ENCODE data around the gene KIF2A. TPM values are rescaled to one million over a fixed set of nuclear protein-coding genes. Genes with fewer than 3 reads are reported as not detected.

KIF2A gene
- polyA plus RNA-seq, 1 donor (not counting 4 experiments of a cell fraction or from before 2014, with no cell fraction given) = 34.8 TPM

- no peak for TF ChIP-seq EZH2 (IDR thresholded peaks at IDR 0.05; ENCODE audit: low read length)
- TF ChIP-seq, protein P1, sequence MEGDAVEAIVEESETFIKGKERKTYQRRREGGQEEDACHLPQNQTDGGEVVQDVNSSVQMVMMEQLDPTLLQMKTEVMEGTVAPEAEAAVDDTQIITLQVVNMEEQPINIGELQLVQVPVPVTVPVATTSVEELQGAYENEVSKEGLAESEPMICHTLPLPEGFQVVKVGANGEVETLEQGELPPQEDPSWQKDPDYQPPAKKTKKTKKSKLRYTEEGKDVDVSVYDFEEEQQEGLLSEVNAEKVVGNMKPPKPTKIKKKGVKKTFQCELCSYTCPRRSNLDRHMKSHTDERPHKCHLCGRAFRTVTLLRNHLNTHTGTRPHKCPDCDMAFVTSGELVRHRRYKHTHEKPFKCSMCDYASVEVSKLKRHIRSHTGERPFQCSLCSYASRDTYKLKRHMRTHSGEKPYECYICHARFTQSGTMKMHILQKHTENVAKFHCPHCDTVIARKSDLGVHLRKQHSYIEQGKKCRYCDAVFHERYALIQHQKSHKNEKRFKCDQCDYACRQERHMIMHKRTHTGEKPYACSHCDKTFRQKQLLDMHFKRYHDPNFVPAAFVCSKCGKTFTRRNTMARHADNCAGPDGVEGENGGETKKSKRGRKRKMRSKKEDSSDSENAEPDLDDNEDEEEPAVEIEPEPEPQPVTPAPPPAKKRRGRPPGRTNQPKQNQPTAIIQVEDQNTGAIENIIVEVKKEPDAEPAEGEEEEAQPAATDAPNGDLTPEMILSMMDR (optimal IDR thresholded peaks at IDR 0.05 in 1 of 3, IDR thresholded peaks at IDR 0.05 in 1 of 3, conservative IDR thresholded peaks at IDR 0.05 in 1 of 3; ENCODE audit: extremely low read depth in 1 of 3, insufficient read depth in 2 of 3, low read length in 3 of 3) = no peak
- Histone ChIP-seq H3K4me2 (ENCODE audit: control insufficient read depth, extremely low read depth, insufficient read depth, low read depth, low read length) (no peak overlapping the region), H3K9me3 (ENCODE audit: control insufficient read depth, low read depth, low read length) (no peaks in the 10 kb centered on the region), H3K4me1 (ENCODE audit: control insufficient read depth, extremely low read depth, insufficient read depth, low read length) (no peaks in the 10 kb centered on the region), H2AFZ (ENCODE audit: control insufficient read depth, low read length) (no peak overlapping the region), H3K9ac (ENCODE audit: control insufficient read depth, extremely low read depth, insufficient read depth, low read length) (no peak overlapping the region), H4K20me1 (ENCODE audit: control insufficient read depth, extremely low read depth, insufficient read depth, low read length) (no peaks in the 10 kb centered on the region), H3K36me3 (ENCODE audit: control insufficient read depth in 2 of 2, extremely low read depth in 1 of 2, insufficient read depth in 2 of 2, low read length in 2 of 2) (no peaks in the 10 kb centered on the region), H3K27ac (ENCODE audit: control insufficient read depth, insufficient read depth, low read length) (no peak overlapping the region), H3K79me2 (ENCODE audit: control insufficient read depth, insufficient read depth, low read length) (peaks cover 68% of the 10 kb centered on the region), H3K9me1 (ENCODE audit: control insufficient read depth, extremely low read depth, insufficient read depth, low read length) (no peaks in the 10 kb centered on the region), H3K4me3 (ENCODE audit: control insufficient read depth in 2 of 3, extremely low read depth in 1 of 3, insufficient read depth in 2 of 3, low read depth in 1 of 3, low read length in 3 of 3) (no peak overlapping the region), H3K27me3 (ENCODE audit: control insufficient read depth, extremely low read depth, insufficient read depth, low read length) (no peaks in the 10 kb centered on the region)
- dilution Hi-C loops (cut with MboI; ENCODE audit: extremely low pct_ligation_motif_present, low sequenced_read_pairs) = no loop called here
- FAIRE-seq = no peak
- DNase-seq (ENCODE audit: low read depth, low spot score) = no peak
These were observed 126.6 kb downstream of the KIF2A start for GRCh38 chr5:62432621-62433064.

Other genes with a start within 250 kb of the KIF2A start
- gene DIMT1, start 97.7 kb downstream of the KIF2A start, polyA plus RNA-seq = 28.2 to 49.9 TPM (median 49.5 TPM) in 3 replicates
- gene IPO11, start 106.6 kb downstream of the KIF2A start, polyA plus RNA-seq = 28.1 to 34.7 TPM (median 31.4 TPM) in 3 replicates